HepG2 (cell line): ENCODE results near the gene SLCO2B1. TPM values are rescaled to one million over a fixed set of nuclear protein-coding genes. Genes with fewer than 3 reads are reported as not detected.

Experiments
- ATAC-seq: fragments of 200-7000 bp; cut with Tn5 transposase; 3 replicates; pipeline ENCODE4 v1.9.1; 2020; ENCODE audit warnings: mild to moderate bottlenecking, moderate library complexity
- BruUV-seq: library from RNA; stranded (reverse); fragments of 400-500 nt; replicated peaks from 2 replicates; lab custom pipeline; 2021; lab: Mats Ljungman, UMichigan
- CTCF ChIA-PET: fragments of 300-600 bp; formaldehyde crosslinking; extraction: SDS; loops from one replicate; lab custom pipeline; 2021; ENCODE audit warnings: low total read pairs, inconsistent platforms, low intra/inter-chr PET ratio; lab: Yijun Ruan, JAX
- POLR2A ChIA-PET: fragments of 350-600 bp; sonication (Branson Sonifier 250); formaldehyde crosslinking; loops from one replicate; lab custom pipeline; 2020; ENCODE audit warnings: antibody characterized with exemption, inconsistent platforms; lab: Yijun Ruan, JAX
- DNase-seq: peaks from one replicate; pipeline ENCODE4 v3.0.0-alpha.2; 2015; ENCODE audit warnings: low spot score
- FAIRE-seq: peaks from 3 replicates; lab custom pipeline; 2011; peaks lifted over from hg19 to GRCh38; lab: Jason Lieb, UNC
- H2AFZ ChIP-seq: one replicate; pipeline ENCODE4 v1.6.1; 2011; ENCODE audit warnings: low read length, inconsistent platforms
- H3K27ac ChIP-seq: fragments of 300-600 bp; 3 replicates; pipeline ENCODE4 v1.8.0; 2011; ENCODE audit warnings: mixed run types, mild to moderate bottlenecking, mixed read lengths, low read length, inconsistent platforms; ENCODE audit not compliant: insufficient read depth; ENCODE audit errors: extremely low read length
- H3K27me3 ChIP-seq, 2 experiments: fragments of 200-600 bp in 1 of 2; 2 replicates in 1 of 2; 3 replicates in 1 of 2; pipeline versions ENCODE4 v1.6.0 to v1.8.0; 2011; ENCODE audit warnings: low read length in 2 of 2, mild to moderate bottlenecking in 2 of 2, moderate library complexity in 2 of 2, inconsistent platforms in 1 of 2; ENCODE audit not compliant: insufficient read depth in 2 of 2, control insufficient read depth in 1 of 2
- H3K36me3 ChIP-seq, 2 experiments: fragments of 200-600 bp in 1 of 2; replicated peaks in 1 of 2; 2 replicates in 1 of 2; 3 replicates in 1 of 2; pipeline versions ENCODE4 v1.5.1 to v1.8.0; 2011; ENCODE audit warnings: low read length in 2 of 2, inconsistent platforms in 1 of 2; ENCODE audit not compliant: insufficient read depth in 2 of 2, control insufficient read depth in 1 of 2
- H3K4me1 ChIP-seq: 2 replicates; pipeline ENCODE4 v1.5.1; 2012; ENCODE audit warnings: low read length, inconsistent platforms; ENCODE audit not compliant: insufficient read depth
- H3K4me2 ChIP-seq: 2 replicates; pipeline ENCODE4 v1.6.0; 2011; ENCODE audit warnings: low read depth, low read length, inconsistent platforms
- H3K4me3 ChIP-seq, 3 experiments: fragments of 200-600 bp in 1 of 3; sonication (generic), shearing (Covaris generic) in 1 of 3; replicated peaks in 1 of 3; 2 replicates each; pipeline ENCODE4 v1.5.1; 2011 to 2016; ENCODE audit warnings: low read length in 3 of 3, inconsistent platforms in 2 of 3, low read depth in 2 of 3, mild to moderate bottlenecking in 2 of 3, control low read depth in 1 of 3, mixed read lengths in 1 of 3; ENCODE audit not compliant: insufficient read depth in 1 of 3
- H3K79me2 ChIP-seq: one replicate; pipeline ENCODE4 v1.6.1; 2011; ENCODE audit warnings: low read length, inconsistent platforms; ENCODE audit not compliant: insufficient read depth
- H3K9ac ChIP-seq: 2 replicates; pipeline ENCODE4 v1.6.0; 2011; ENCODE audit warnings: mild to moderate bottlenecking, low read depth, low read length, inconsistent platforms; ENCODE audit not compliant: insufficient read depth
- H3K9me3 ChIP-seq: 2 replicates; pipeline ENCODE4 v1.5.1; 2012; ENCODE audit warnings: mild to moderate bottlenecking, low read length
- H4K20me1 ChIP-seq: 2 replicates; pipeline ENCODE4 v1.6.0; 2011; ENCODE audit warnings: inconsistent platforms, mild to moderate bottlenecking, low read length, moderate library complexity; ENCODE audit not compliant: insufficient read depth
- HNRNPK ChIP-seq: fragments of 200-400 bp; formaldehyde crosslinking; IDR thresholded peaks from 2 replicates; pipeline ENCODE4 v1.6.1; 2018; ENCODE audit warnings: low read length, low read depth, moderate library complexity, mild to moderate bottlenecking; ENCODE audit not compliant: poor library complexity, severe bottlenecking
- PCBP2 ChIP-seq: fragments of 200-400 bp; formaldehyde crosslinking; optimal IDR thresholded peaks from 2 replicates; pipeline ENCODE3; 2018; ENCODE audit warnings: low read length, low read depth; ENCODE audit not compliant: poor library complexity, severe bottlenecking
- PRPF4 ChIP-seq: fragments of 200-400 bp; formaldehyde crosslinking; IDR thresholded peaks from 2 replicates; pipeline ENCODE4 v1.6.1; 2016; ENCODE audit warnings: low read length, low read depth; ENCODE audit not compliant: poor library complexity, severe bottlenecking
- STAG1 ChIP-seq: sonication (generic); formaldehyde crosslinking; IDR thresholded peaks from 2 replicates; pipeline ENCODE4 v1.4.0; 2020; ENCODE audit warnings: missing genetic modification reagents
- ZNF562 ChIP-seq: sonication (generic); formaldehyde crosslinking; IDR thresholded peaks from 2 replicates; pipeline ENCODE4 v1.8.0; 2022; ENCODE audit warnings: missing genetic modification reagents, borderline replicate concordance
- WGBS: methylation state at CpG from one replicate; pipeline ENCODE4 v1.1.6; 2017; ENCODE audit warnings: low lambda C conversion rate; 5-methylcytosine and 5-hydroxymethylcytosine counted together
- in situ Hi-C: cut with HindIII; loops from 2 replicates; pipeline ENCODE4 v1.10.0; 2017; ENCODE audit warnings: low pct_unique_long_range_greater_than_20kb; ENCODE audit not compliant: extremely low pct_ligation_motif_present
- intact Hi-C: fragments of 100-400 bp; cut with micrococcal nuclease; formaldehyde crosslinking; loops from one replicate; pipeline ENCODE4 v1.10.0; 2022; ENCODE audit not compliant: unreplicated experiment
- polyA plus RNA-seq, 8 experiments: library from polyadenylated mRNA; depleted of rRNA in 3 of 8; stranded (reverse) in 7 of 8; unstranded in 1 of 8; fragments of >200 nt; fragmentation: Illumina TruSeq in 4 of 8; extraction: Trizol in 4 of 8; gene quantifications; 2 replicates each; pipeline versions ENCODE4 v1.2.1 to v1.2.3, GENCODE V29; 2011 to 2016; ENCODE audit warnings: low read depth in 4 of 8, missing spikeins in 1 of 8, mixed read lengths in 1 of 8; ENCODE audit not compliant: insufficient read depth in 1 of 8
- total RNA-seq, 5 experiments: library from RNA; depleted of rRNA; stranded (reverse); fragments of >200 nt; fragmentation: Illumina TruSeq; extraction: Trizol; gene quantifications; 2 replicates each; pipeline ENCODE4 v1.2.3, GENCODE V29; 2016; ENCODE audit warnings: low read depth in 1 of 5
- TF ChIP-seq, protein P1 (sequence below): sonication (generic); formaldehyde crosslinking; IDR thresholded peaks from 2 replicates; pipeline ENCODE4 v1.4.0; 2020; ENCODE audit warnings: mild to moderate bottlenecking, missing genetic modification reagents
- TF ChIP-seq, protein P2 (sequence below): sonication (generic); formaldehyde crosslinking; IDR thresholded peaks from 2 replicates; pipeline ENCODE4 v1.5.0; 2020; ENCODE audit warnings: mild to moderate bottlenecking, missing genetic modification reagents

The SLCO2B1 gene
- total and polyA plus RNA-seq, 2 of the 13 experiments (the other 11 are each of a cell fraction or from before 2014, with no cell fraction given), result 15.3 to 19.8 TPM

DNA sequence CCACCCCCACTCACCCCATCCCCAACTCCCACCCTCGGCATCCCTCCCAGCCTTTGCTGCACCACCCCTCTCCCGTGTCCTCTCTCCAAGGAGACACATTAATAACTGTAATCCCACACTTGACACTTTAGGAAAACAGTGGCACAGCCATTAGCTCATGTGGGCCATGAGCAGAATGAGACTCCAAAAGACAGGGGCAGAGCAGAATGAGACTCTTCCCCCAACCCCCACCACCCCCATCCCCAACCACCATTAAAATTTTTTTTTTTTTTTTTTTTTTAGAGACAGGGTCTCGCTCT is 6.2 kb upstream of the SLCO2B1 start:
- H3K36me3 ChIP-seq, result no peaks in the 10 kb centered on the region
- H3K4me1 ChIP-seq, result peaks cover 72% of the 10 kb centered on the region
- intact Hi-C loops, result loop anchor here (1.0 to 5.0 kb wide), 2 partner anchors 61 to 112 kb away; no protein-coding TSS in a partner anchor
- H4K20me1 ChIP-seq, result no peaks in the 10 kb centered on the region
- ATAC-seq, result no peak
- FAIRE-seq, result no peak
- no peak overlapping the region for H3K27ac ChIP-seq
- peaks cover 0 to 1% of the 10 kb centered on the region in 2 experiments; a peak in 1 of 5 replicates for H3K27me3 ChIP-seq
- 39% methylated on average over 3 of the region's 3 CpGs for WGBS
- H3K4me2 ChIP-seq, result peak overlapping the region; percentile 20; the same call in 1 of the 2 replicates
- POLR2A ChIA-PET, result interaction anchor here (0.8 to 8.6 kb wide), 10 partner anchors 11 to 97 kb away, joined by 3 to 163 read pairs (median 6); partner anchors contain the start of gene TPBGL
- CTCF ChIA-PET, result interaction anchor here (1.1 to 7.6 kb wide), 4 partner anchors 25 to 105 kb away, joined by 3 to 173 read pairs (median 39); no protein-coding TSS in a partner anchor
- H2AFZ ChIP-seq, result no peak overlapping the region
- BruUV-seq, result no TSS peak
- no peak overlapping the region for H3K4me3 ChIP-seq
- H3K9me3 ChIP-seq, result no peaks in the 10 kb centered on the region
- H3K9ac ChIP-seq, result no peak overlapping the region
- in situ Hi-C loops, result loop anchor here (5.0 kb wide), 2 partner anchors 58 to 103 kb away; no protein-coding TSS in a partner anchor
- TF ChIP-seq, protein P1, sequence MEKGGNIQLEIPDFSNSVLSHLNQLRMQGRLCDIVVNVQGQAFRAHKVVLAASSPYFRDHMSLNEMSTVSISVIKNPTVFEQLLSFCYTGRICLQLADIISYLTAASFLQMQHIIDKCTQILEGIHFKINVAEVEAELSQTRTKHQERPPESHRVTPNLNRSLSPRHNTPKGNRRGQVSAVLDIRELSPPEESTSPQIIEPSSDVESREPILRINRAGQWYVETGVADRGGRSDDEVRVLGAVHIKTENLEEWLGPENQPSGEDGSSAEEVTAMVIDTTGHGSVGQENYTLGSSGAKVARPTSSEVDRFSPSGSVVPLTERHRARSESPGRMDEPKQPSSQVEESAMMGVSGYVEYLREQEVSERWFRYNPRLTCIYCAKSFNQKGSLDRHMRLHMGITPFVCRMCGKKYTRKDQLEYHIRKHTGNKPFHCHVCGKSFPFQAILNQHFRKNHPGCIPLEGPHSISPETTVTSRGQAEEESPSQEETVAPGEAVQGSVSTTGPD (CRISPR knock-in tag), result no peak
- no peak for TF ChIP-seq STAG1
- no peak for TF ChIP-seq PRPF4
- TF ChIP-seq, protein P2, sequence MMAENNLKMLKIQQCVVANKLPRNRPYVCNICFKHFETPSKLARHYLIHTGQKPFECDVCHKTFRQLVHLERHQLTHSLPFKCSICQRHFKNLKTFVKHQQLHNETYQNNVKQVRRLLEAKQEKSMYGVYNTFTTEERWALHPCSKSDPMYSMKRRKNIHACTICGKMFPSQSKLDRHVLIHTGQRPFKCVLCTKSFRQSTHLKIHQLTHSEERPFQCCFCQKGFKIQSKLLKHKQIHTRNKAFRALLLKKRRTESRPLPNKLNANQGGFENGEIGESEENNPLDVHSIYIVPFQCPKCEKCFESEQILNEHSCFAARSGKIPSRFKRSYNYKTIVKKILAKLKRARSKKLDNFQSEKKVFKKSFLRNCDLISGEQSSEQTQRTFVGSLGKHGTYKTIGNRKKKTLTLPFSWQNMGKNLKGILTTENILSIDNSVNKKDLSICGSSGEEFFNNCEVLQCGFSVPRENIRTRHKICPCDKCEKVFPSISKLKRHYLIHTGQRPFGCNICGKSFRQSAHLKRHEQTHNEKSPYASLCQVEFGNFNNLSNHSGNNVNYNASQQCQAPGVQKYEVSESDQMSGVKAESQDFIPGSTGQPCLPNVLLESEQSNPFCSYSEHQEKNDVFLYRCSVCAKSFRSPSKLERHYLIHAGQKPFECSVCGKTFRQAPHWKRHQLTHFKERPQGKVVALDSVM (CRISPR knock-in tag), result no peak
- no peak for TF ChIP-seq ZNF562
- peak; percentile 3 for TF ChIP-seq PCBP2
- peak; percentile 32 for TF ChIP-seq HNRNPK
- H3K79me2 ChIP-seq, result no peaks in the 10 kb centered on the region
- no peak for DNase-seq
